Esophagus muscularis mucosa (tissue), 4 donors: Measurements from ENCODE around the gene GRK5.

Source experiments
- EP300 ChIP-seq: sonication (generic); formaldehyde crosslinking; IDR thresholded peaks from one replicate; pipeline ENCODE4 v1.6.1; 2017; ENCODE audit warnings: antibody characterized with exemption
- POLR2A ChIP-seq: fragments of 450-650 bp; IDR thresholded peaks from one replicate; pipeline ENCODE4 v1.6.1; 2017; ENCODE audit warnings: antibody characterized with exemption, moderate library complexity, mild to moderate bottlenecking, low read depth
- POLR2AphosphoS5 ChIP-seq, 2 donors: sonication (generic); formaldehyde crosslinking; IDR thresholded peaks; one replicate each; pipeline ENCODE4 v1.6.1; 2017; ENCODE audit warnings: antibody characterized with exemption in 2 of 2
- TF ChIP-seq, protein P1 (sequence below), 3 experiments: fragments of 200-600 bp in 2 of 3; fragments of 450-650 bp in 1 of 3; sonication (generic) in 2 of 3; IDR thresholded peaks; one replicate each; pipeline ENCODE4 v1.5.1; 2017 to 2019; ENCODE audit warnings: antibody characterized with exemption in 3 of 3, mild to moderate bottlenecking in 2 of 3, moderate library complexity in 1 of 3

DNA sequence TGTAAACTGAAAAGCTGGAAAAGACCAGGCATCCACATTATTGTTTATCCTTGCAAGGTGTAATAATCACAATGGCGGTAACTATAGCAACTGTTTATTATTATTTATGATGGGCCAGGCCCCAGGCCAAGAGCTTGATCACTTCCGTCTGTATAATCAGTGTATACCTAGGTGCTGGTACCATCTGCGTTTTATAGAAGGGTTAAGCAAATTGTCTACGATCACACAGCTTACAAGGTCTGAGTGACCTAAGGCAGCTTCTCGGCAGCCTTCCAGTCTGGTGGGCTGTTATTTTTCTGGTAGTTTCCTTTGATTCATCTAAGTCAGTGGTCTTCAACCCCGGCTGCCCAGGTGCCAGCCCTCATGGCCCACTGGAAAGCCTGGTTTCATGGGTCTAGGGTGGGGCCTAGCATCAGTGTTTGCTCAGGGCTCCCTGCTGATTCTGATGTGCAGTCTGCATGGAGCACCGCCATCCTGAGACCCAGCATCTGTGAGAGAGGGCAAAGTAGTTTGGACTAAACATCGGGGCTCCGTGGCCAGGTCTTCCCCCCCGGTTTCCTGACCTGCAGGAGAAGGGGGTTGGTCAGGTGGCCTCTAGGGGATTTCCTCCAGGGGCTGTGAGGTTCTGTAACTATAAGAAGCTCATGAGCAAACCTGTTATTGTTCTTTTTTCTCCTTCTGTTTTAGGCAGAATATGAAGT, 188.8 kb downstream of the GRK5 start:
- TF ChIP-seq POLR2AphosphoS5 (IDR thresholded peaks at IDR 0.05): no peak
- TF ChIP-seq, protein P1, sequence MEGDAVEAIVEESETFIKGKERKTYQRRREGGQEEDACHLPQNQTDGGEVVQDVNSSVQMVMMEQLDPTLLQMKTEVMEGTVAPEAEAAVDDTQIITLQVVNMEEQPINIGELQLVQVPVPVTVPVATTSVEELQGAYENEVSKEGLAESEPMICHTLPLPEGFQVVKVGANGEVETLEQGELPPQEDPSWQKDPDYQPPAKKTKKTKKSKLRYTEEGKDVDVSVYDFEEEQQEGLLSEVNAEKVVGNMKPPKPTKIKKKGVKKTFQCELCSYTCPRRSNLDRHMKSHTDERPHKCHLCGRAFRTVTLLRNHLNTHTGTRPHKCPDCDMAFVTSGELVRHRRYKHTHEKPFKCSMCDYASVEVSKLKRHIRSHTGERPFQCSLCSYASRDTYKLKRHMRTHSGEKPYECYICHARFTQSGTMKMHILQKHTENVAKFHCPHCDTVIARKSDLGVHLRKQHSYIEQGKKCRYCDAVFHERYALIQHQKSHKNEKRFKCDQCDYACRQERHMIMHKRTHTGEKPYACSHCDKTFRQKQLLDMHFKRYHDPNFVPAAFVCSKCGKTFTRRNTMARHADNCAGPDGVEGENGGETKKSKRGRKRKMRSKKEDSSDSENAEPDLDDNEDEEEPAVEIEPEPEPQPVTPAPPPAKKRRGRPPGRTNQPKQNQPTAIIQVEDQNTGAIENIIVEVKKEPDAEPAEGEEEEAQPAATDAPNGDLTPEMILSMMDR (IDR thresholded peaks at IDR 0.05): no peak
- no peak for TF ChIP-seq POLR2A
- TF ChIP-seq EP300: no peak
